Measurements from ENCODE around the gene ATXN3L. TPM values are rescaled to one million over a fixed set of nuclear protein-coding genes. Genes with fewer than 3 reads are reported as not detected.
"Not testable (repeated sequence)": the region's sequence is repeated elsewhere in the genome, so short reads cannot be mapped to it uniquely, and the experiment has no call there.

ATXN3L gene
- total and polyA plus RNA-seq, 9 donors = 0.09 TPM; not detected in 8

GRCh38 chrX:13311560-13311959 is 8.3 kb downstream of the ATXN3L start:
- H3K27ac ChIP-seq (ENCODE audit: low read length) = no peak overlapping the region
- H3K4me3 ChIP-seq (ENCODE audit: low read length) = no peak overlapping the region
- 87% methylated on average over 4 of the region's 6 CpGs for WGBS (ENCODE audit: insufficient coverage)
- H3K27me3 ChIP-seq (ENCODE audit: control insufficient read depth, insufficient read depth, low read length) = peaks cover 17% of the 10 kb centered on the region
- no peaks in the 10 kb centered on the region for H3K9me3 ChIP-seq (replicated peaks; ENCODE audit: control insufficient read depth, low read depth, low read length)
- no peaks in the 10 kb centered on the region for H3K36me3 ChIP-seq (ENCODE audit: control insufficient read depth, insufficient read depth, low read length)
- no peak for DNase-seq
- no peaks in the 10 kb centered on the region for H3K4me1 ChIP-seq (ENCODE audit: control insufficient read depth, insufficient read depth, low read length)

DNA sequence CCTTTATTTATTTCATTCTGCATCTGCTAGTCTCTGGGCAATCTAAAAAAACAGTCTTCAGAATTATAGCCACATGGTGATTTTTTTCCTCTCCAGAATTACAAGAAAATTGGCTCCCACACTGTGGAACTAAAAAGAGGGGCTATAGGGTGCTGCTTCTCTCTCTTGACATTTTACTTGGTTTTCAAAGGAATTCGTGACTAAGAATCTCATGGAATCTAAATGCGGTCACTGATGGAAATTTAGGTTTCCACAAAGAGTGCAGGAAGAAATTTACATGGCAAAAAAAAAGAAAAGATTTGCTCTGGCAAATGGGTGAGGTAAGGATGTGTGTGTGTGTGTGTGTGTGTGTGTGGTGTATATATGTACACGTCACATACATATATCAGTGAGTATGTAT is 10.2 kb downstream of the ATXN3L start:
- Histone ChIP-seq H3K27me3 (ENCODE audit: control insufficient read depth, insufficient read depth, low read length) (peaks cover 15% of the 10 kb centered on the region), H3K9me3 (replicated peaks; ENCODE audit: control insufficient read depth, low read depth, low read length) (no peaks in the 10 kb centered on the region), H3K36me3 (ENCODE audit: control insufficient read depth, insufficient read depth, low read length) (no peaks in the 10 kb centered on the region), H3K4me1 (ENCODE audit: control insufficient read depth, insufficient read depth, low read length) (no peaks in the 10 kb centered on the region), H3K4me3 (ENCODE audit: low read length) (no peak overlapping the region), H3K27ac (ENCODE audit: low read length) (no peak overlapping the region)
- DNase-seq = no peak
- WGBS (ENCODE audit: insufficient coverage) = 62% methylated on average over 2 of the region's 3 CpGs

DNA sequence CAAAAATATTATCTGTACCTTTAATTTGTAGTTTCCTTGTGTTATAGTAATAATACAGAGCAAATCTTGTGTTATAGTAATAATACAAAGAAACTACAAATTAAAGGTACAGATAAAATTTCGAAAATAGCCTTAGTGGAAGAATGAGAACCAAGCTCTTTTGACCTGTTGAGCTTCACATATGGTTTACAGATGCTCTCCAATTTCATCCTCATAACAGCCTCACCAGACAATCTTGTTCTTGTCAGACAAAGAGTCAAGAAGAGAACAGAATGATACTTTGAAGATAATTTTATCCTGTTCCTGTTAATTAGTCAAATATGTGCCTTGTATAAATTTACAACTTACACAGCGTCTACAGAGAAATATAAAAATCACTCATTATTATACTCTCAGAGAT is 12.8 kb downstream of the ATXN3L start:
- DNase-seq = no peak
- H3K27me3 ChIP-seq (ENCODE audit: control insufficient read depth, insufficient read depth, low read length) = peaks cover 2% of the 10 kb centered on the region
- H3K4me1 ChIP-seq (ENCODE audit: control insufficient read depth, insufficient read depth, low read length) = no peaks in the 10 kb centered on the region
- no CpG with 5 or more reads among the region's 2 CpGs for WGBS (ENCODE audit: insufficient coverage)
- H3K36me3 ChIP-seq (ENCODE audit: control insufficient read depth, insufficient read depth, low read length) = no peaks in the 10 kb centered on the region
- H3K4me3 ChIP-seq (ENCODE audit: low read length) = no peak overlapping the region
- no peaks in the 10 kb centered on the region for H3K9me3 ChIP-seq (replicated peaks; ENCODE audit: control insufficient read depth, low read depth, low read length)
- H3K27ac ChIP-seq (ENCODE audit: low read length) = no peak overlapping the region

DNA sequence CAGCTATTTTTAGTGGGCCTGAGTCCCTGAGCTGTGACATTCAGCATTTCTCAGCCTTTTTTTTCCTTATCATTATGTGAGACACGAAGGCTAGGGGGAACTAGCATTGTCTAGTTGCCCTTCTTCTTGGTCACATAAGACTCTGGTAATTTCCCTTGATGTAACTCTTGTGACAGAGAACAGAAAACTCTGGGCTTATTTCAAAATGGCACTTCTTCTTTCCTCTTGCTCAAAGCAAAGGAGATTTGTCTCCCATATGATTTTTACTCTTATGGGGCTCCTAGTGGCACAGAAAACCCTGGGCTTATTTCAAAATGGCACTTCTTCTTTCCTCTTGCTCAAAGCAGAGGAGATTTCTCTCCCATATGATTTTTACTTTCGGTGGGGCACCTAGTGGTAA is 14.7 kb downstream of the ATXN3L start:
- H3K36me3 ChIP-seq (ENCODE audit: control insufficient read depth, insufficient read depth, low read length) = no peaks in the 10 kb centered on the region
- H3K4me1 ChIP-seq (ENCODE audit: control insufficient read depth, insufficient read depth, low read length) = no peaks in the 10 kb centered on the region
- H3K27me3 ChIP-seq (ENCODE audit: control insufficient read depth, insufficient read depth, low read length) = no peaks in the 10 kb centered on the region
- H3K27ac ChIP-seq (ENCODE audit: low read length) = no peak overlapping the region
- WGBS (ENCODE audit: insufficient coverage) = 83% methylated on average over 1 of the region's 2 CpGs
- DNase-seq = no peak
- H3K9me3 ChIP-seq (replicated peaks; ENCODE audit: control insufficient read depth, low read depth, low read length) = no peaks in the 10 kb centered on the region
- no peak overlapping the region for H3K4me3 ChIP-seq (ENCODE audit: low read length)

- Histone ChIP-seq H3K27ac (ENCODE audit: low read length) (no peak overlapping the region), H3K9me3 (replicated peaks; ENCODE audit: control insufficient read depth, low read depth, low read length) (no peaks in the 10 kb centered on the region), H3K4me1 (ENCODE audit: control insufficient read depth, insufficient read depth, low read length) (no peaks in the 10 kb centered on the region), H3K36me3 (ENCODE audit: control insufficient read depth, insufficient read depth, low read length) (no peaks in the 10 kb centered on the region), H3K27me3 (ENCODE audit: control insufficient read depth, insufficient read depth, low read length) (no peaks in the 10 kb centered on the region), H3K4me3 (ENCODE audit: low read length) (no peak overlapping the region)
- no peak for DNase-seq
- WGBS (ENCODE audit: insufficient coverage) = 86% methylated on average over 1 of the region's 3 CpGs
Observed at GRCh38 chrX:13304052-13304451, 15.8 kb downstream of the ATXN3L start.

DNA sequence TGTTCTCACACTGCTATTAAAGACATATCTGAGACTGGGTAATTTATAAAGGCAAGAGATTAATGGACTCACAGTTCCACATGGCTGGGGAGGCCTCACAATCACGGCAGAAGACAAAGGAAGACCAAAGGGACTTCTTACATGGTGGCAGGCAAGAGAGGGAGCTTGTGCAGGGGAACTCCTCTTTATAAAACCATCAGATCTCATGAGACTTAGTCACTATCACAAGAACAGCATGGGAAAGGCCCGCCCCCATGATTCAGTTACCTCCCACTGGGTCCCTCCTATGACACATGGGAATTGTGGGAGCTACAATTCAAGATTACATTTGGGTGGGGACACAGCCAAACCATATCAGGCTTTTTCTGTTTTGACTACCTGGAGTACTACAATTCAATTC is 16.6 kb downstream of the ATXN3L start:
- not testable (repeated sequence) for H3K27me3 ChIP-seq (ENCODE audit: control insufficient read depth, insufficient read depth, low read length); H3K4me1 ChIP-seq (ENCODE audit: control insufficient read depth, insufficient read depth, low read length); H3K36me3 ChIP-seq (ENCODE audit: control insufficient read depth, insufficient read depth, low read length); DNase-seq; H3K9me3 ChIP-seq (replicated peaks; ENCODE audit: control insufficient read depth, low read depth, low read length); H3K4me3 ChIP-seq (ENCODE audit: low read length); H3K27ac ChIP-seq (ENCODE audit: low read length)
- no CpG with 5 or more reads among the region's 2 CpGs for WGBS (ENCODE audit: insufficient coverage)

- no peaks in the 10 kb centered on the region for H3K36me3 ChIP-seq (ENCODE audit: control insufficient read depth, insufficient read depth, low read length)
- no peak overlapping the region for H3K27ac ChIP-seq (ENCODE audit: low read length)
- no peaks in the 10 kb centered on the region for H3K4me1 ChIP-seq (ENCODE audit: control insufficient read depth, insufficient read depth, low read length)
- WGBS (ENCODE audit: insufficient coverage) = no CpG with 5 or more reads among the region's 4 CpGs
- no peaks in the 10 kb centered on the region for H3K9me3 ChIP-seq (replicated peaks; ENCODE audit: control insufficient read depth, low read depth, low read length)
- no peak for DNase-seq
- no peak overlapping the region for H3K4me3 ChIP-seq (ENCODE audit: low read length)
- H3K27me3 ChIP-seq (ENCODE audit: control insufficient read depth, insufficient read depth, low read length) = no peaks in the 10 kb centered on the region
Observed at GRCh38 chrX:13298836-13299235, 21.0 kb downstream of the ATXN3L start.

DNA sequence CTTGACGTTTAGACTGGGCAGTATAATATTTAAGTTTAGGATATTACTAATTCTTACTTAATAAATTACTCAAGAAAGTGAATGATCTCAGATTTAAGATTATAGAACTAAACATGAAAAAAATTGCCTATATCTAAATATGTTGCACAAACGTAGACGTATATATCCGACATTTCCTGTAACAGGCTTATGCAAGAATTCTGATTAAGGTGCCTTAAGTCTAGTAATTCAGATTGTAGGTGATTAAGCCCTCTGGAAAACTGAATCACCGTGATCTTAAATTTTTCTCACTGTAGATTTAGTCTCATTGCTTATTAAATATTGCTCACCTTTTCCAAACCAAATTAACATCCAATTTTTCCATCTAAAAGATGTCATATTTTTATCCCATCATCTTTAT is 24.0 kb downstream of the ATXN3L start:
- Histone ChIP-seq H3K27me3 (ENCODE audit: control insufficient read depth, insufficient read depth, low read length) (no peaks in the 10 kb centered on the region), H3K4me3 (ENCODE audit: low read length) (no peak overlapping the region), H3K27ac (ENCODE audit: low read length) (no peak overlapping the region), H3K9me3 (replicated peaks; ENCODE audit: control insufficient read depth, low read depth, low read length) (no peaks in the 10 kb centered on the region), H3K4me1 (ENCODE audit: control insufficient read depth, insufficient read depth, low read length) (no peaks in the 10 kb centered on the region), H3K36me3 (ENCODE audit: control insufficient read depth, insufficient read depth, low read length) (no peaks in the 10 kb centered on the region)
- DNase-seq = no peak
- WGBS (ENCODE audit: insufficient coverage) = no CpG with 5 or more reads among the region's 5 CpGs

GRCh38 chrX:13293700-13294099 is 26.2 kb downstream of the ATXN3L start:
- 73% methylated on average over 2 of the region's 6 CpGs for WGBS (ENCODE audit: insufficient coverage)
- no peak for DNase-seq
- Histone ChIP-seq H3K27ac (ENCODE audit: low read length) (no peak overlapping the region), H3K4me3 (ENCODE audit: low read length) (no peak overlapping the region), H3K4me1 (ENCODE audit: control insufficient read depth, insufficient read depth, low read length) (no peaks in the 10 kb centered on the region), H3K9me3 (replicated peaks; ENCODE audit: control insufficient read depth, low read depth, low read length) (no peaks in the 10 kb centered on the region), H3K27me3 (ENCODE audit: control insufficient read depth, insufficient read depth, low read length) (no peaks in the 10 kb centered on the region), H3K36me3 (ENCODE audit: control insufficient read depth, insufficient read depth, low read length) (no peaks in the 10 kb centered on the region)

GRCh38 chrX:13290891-13291614 is 28.8 kb downstream of the ATXN3L start:
- no peaks in the 10 kb centered on the region for H3K36me3 ChIP-seq (ENCODE audit: control insufficient read depth, insufficient read depth, low read length)
- H3K9me3 ChIP-seq (replicated peaks; ENCODE audit: control insufficient read depth, low read depth, low read length) = no peaks in the 10 kb centered on the region
- 95% methylated on average over 18 of the region's 32 CpGs for WGBS (ENCODE audit: insufficient coverage)
- no peak overlapping the region for H3K27ac ChIP-seq (ENCODE audit: low read length)
- H3K4me1 ChIP-seq (ENCODE audit: control insufficient read depth, insufficient read depth, low read length) = no peaks in the 10 kb centered on the region
- H3K4me3 ChIP-seq (ENCODE audit: low read length) = no peak overlapping the region
- H3K27me3 ChIP-seq (ENCODE audit: control insufficient read depth, insufficient read depth, low read length) = no peaks in the 10 kb centered on the region
- DNase-seq = no peak

DNA sequence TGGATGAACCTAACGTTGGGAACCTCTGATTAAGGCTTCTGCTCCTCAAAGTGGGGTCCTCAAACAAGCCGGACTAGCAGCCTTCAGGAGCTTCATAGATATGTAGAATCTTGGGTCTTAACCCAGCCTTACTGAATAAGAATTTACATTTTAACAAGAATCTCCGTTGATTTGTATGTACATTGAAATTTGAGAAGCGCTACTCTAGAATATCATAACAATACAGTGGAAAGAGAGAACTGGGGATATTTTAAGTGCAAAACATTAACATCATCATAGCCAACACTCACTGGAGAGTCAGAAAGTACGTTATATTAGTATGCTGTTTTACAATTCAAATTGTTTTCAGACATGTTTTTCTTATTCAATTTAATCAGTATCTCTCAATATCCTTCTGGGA is 31.2 kb downstream of the ATXN3L start:
- no peaks in the 10 kb centered on the region for H3K4me1 ChIP-seq (ENCODE audit: control insufficient read depth, insufficient read depth, low read length)
- H3K4me3 ChIP-seq (ENCODE audit: low read length) = no peak overlapping the region
- H3K27me3 ChIP-seq (ENCODE audit: control insufficient read depth, insufficient read depth, low read length) = peaks cover 12% of the 10 kb centered on the region
- H3K9me3 ChIP-seq (replicated peaks; ENCODE audit: control insufficient read depth, low read depth, low read length) = peaks cover 13% of the 10 kb centered on the region
- DNase-seq = no peak
- H3K27ac ChIP-seq (ENCODE audit: low read length) = no peak overlapping the region
- H3K36me3 ChIP-seq (ENCODE audit: control insufficient read depth, insufficient read depth, low read length) = no peaks in the 10 kb centered on the region
- WGBS (ENCODE audit: insufficient coverage) = no CpG with 5 or more reads among the region's 5 CpGs
